Coronary artery (tissue), 2 donors: Measurements from ENCODE around the gene PCYOX1L.

Experiments used
- DNase-seq: peaks from one replicate; pipeline ENCODE4 v3.0.0-alpha.2; 2017; ENCODE audit warnings: low spot score
- H3K27ac ChIP-seq, 2 donors: fragments of 200-600 bp; sonication (generic); one replicate each; pipeline ENCODE4 v1.5.1; 2016 to 2019
- H3K4me3 ChIP-seq: fragments of 200-600 bp; sonication (generic); 2 replicates; pipeline ENCODE4 v1.5.1; 2016; ENCODE audit warnings: mild to moderate bottlenecking, moderate library complexity
- CTCF ChIP-seq: fragments of 200-600 bp; sonication (generic); IDR thresholded peaks from one replicate; pipeline ENCODE4 v1.5.1; 2019; ENCODE audit warnings: antibody characterized with exemption

The PCYOX1L gene

GRCh38 chr5:149315753-149316152, 42.1 kb upstream of the PCYOX1L start:
- H3K27ac ChIP-seq: no peak overlapping the region
- no peak for DNase-seq
- H3K4me3 ChIP-seq: no peak overlapping the region
- TF ChIP-seq CTCF: no peak

GRCh38 chr5:149317281-149318048, 40.4 kb upstream of the PCYOX1L start:
- DNase-seq: no peak
- H3K27ac ChIP-seq: no peak overlapping the region
- H3K4me3 ChIP-seq: no peak overlapping the region
- peak; percentile 58 for TF ChIP-seq CTCF

GRCh38 chr5:149319174-149319573, 38.7 kb upstream of the PCYOX1L start:
- H3K27ac ChIP-seq: no peak overlapping the region
- DNase-seq: no peak
- H3K4me3 ChIP-seq: no peak overlapping the region
- no peak for TF ChIP-seq CTCF

GRCh38 chr5:149320791-149321330, 37.0 kb upstream of the PCYOX1L start:
- H3K27ac ChIP-seq: peak overlapping the region in 1 of 2 donors; percentile 10
- H3K4me3 ChIP-seq: no peak overlapping the region
- no peak for TF ChIP-seq CTCF
- DNase-seq: no peak

- TF ChIP-seq CTCF: no peak
- Histone ChIP-seq H3K27ac (no peak overlapping the region), H3K4me3 (no peak overlapping the region)
- DNase-seq: no peak
These were observed 35.3 kb upstream of the PCYOX1L start for GRCh38 chr5:149322518-149322917.

- TF ChIP-seq CTCF: no peak
- Histone ChIP-seq H3K27ac (no peak overlapping the region), H3K4me3 (no peak overlapping the region)
- no peak for DNase-seq
These were observed 34.6 kb upstream of the PCYOX1L start for GRCh38 chr5:149323210-149323609.

GRCh38 chr5:149323621-149324205, 34.1 kb upstream of the PCYOX1L start:
- no peak for TF ChIP-seq CTCF
- DNase-seq: no peak
- Histone ChIP-seq H3K27ac (no peak overlapping the region), H3K4me3 (no peak overlapping the region)
